Kidney (tissue), 14 donors: ENCODE measurements around the gene ERO1B. TPM values are rescaled to one million over a fixed set of nuclear protein-coding genes. Genes with fewer than 3 reads are reported as not detected.

Experiments
- DNase-seq, 5 donors: peaks; one replicate each; pipeline ENCODE4 v3.0.0-alpha.2; 2013 to 2020
- FAIRE-seq: peaks from 2 replicates; lab custom pipeline; 2012; peaks lifted over from hg19 to GRCh38; lab: Jason Lieb, UNC
- H3K27ac ChIP-seq, 2 donors: one replicate each; pipeline ENCODE4 v1.7.0; 2013; ENCODE audit warnings: low read depth in 2 of 2, low read length in 2 of 2, inconsistent platforms in 1 of 2
- H3K27me3 ChIP-seq: one replicate; pipeline ENCODE4 v1.7.1; 2013; ENCODE audit warnings: low read length, inconsistent platforms; ENCODE audit not compliant: control insufficient read depth, insufficient read depth
- H3K36me3 ChIP-seq, 3 donors: one replicate each; pipeline versions ENCODE4 v1.7.0 to v1.7.1; 2013; ENCODE audit warnings: low read length in 3 of 3, control low read depth in 1 of 3, inconsistent platforms in 1 of 3; ENCODE audit not compliant: insufficient read depth in 3 of 3, control insufficient read depth in 2 of 3
- H3K4me1 ChIP-seq, 3 donors: one replicate each; pipeline versions ENCODE4 v1.7.0 to v1.7.1; 2013; ENCODE audit warnings: low read length in 3 of 3, inconsistent platforms in 1 of 3, low read depth in 1 of 3; ENCODE audit not compliant: control insufficient read depth in 2 of 3, insufficient read depth in 2 of 3
- H3K4me3 ChIP-seq, 3 donors: one replicate each; pipeline versions ENCODE4 v1.7.0 to v1.8.1; 2013; ENCODE audit warnings: low read length in 3 of 3, control low read depth in 1 of 3, inconsistent platforms in 1 of 3
- H3K9ac ChIP-seq, 3 donors: one replicate each; pipeline versions ENCODE4 v1.7.0 to v1.7.1; 2013; ENCODE audit warnings: low read length in 3 of 3, control low read depth in 1 of 3, inconsistent platforms in 1 of 3
- H3K9me3 ChIP-seq, 3 donors: one replicate each; pipeline versions ENCODE4 v1.7.0 to v1.7.1; 2013; ENCODE audit warnings: low read length in 3 of 3, control low read depth in 1 of 3, inconsistent platforms in 1 of 3; ENCODE audit not compliant: control insufficient read depth in 2 of 3, insufficient read depth in 1 of 3
- intact Hi-C: fragments of 100-400 bp; cut with DNase I; formaldehyde crosslinking; loops from one replicate; pipeline ENCODE4 v1.11.1; 2022
- polyA plus RNA-seq: library from polyadenylated mRNA; stranded (reverse); fragments of 350-450 nt; fragmentation: Illumina TruSeq; extraction: RNeasy Lipid Tissue Mini Kit (QIAGEN cat#74804); gene quantifications from one replicate; pipeline ENCODE4 v1.2.3, GENCODE V29; 2014; ENCODE audit warnings: low read depth, low replicate concordance; ENCODE audit not compliant: insufficient read depth
- total RNA-seq: library from RNA; stranded (reverse); fragmentation: NEBNext Ultra II Directional; extraction: Animal tissue kit (Norgen Biotek cat#: 25700); gene quantifications from one replicate; pipeline ENCODE4 v1.2.1, GENCODE V29; 2021
- TF ChIP-seq, protein P1 (sequence below): IDR thresholded peaks from 3 replicates; pipeline ENCODE4 v1.5.1; 2012; ENCODE audit warnings: mild to moderate bottlenecking, moderate library complexity, borderline replicate concordance; ENCODE audit not compliant: insufficient read depth; ENCODE audit errors: extremely low read depth
- donor health status: control.
- donor health status: control.
- donor health status: control.
- donor health status: control.
- donor health status: control.
- donor health status: DM: yes; HTN: yes; CAD: no.
- donor health status: Normal renal cell carcinoma (clear cell type).

The ERO1B gene
- total and polyA plus RNA-seq, 2 donors from 2014 or later, result 5.7 to 9.9 TPM

GRCh38 chr1:236172041-236172579, 109.6 kb downstream of the ERO1B start:
- Histone ChIP-seq H3K36me3 (no peaks in the 10 kb centered on the region), H3K4me1 (peaks cover 0 to 13% (median 7%) of the 10 kb centered on the region in 3 donors), H3K9me3 (no peaks in the 10 kb centered on the region), H3K9ac (no peak overlapping the region), H3K4me3 (no peak overlapping the region), H3K27ac (no peak overlapping the region), H3K27me3 (no peaks in the 10 kb centered on the region)
- intact Hi-C loops, result no loop called here
- TF ChIP-seq, protein P1, sequence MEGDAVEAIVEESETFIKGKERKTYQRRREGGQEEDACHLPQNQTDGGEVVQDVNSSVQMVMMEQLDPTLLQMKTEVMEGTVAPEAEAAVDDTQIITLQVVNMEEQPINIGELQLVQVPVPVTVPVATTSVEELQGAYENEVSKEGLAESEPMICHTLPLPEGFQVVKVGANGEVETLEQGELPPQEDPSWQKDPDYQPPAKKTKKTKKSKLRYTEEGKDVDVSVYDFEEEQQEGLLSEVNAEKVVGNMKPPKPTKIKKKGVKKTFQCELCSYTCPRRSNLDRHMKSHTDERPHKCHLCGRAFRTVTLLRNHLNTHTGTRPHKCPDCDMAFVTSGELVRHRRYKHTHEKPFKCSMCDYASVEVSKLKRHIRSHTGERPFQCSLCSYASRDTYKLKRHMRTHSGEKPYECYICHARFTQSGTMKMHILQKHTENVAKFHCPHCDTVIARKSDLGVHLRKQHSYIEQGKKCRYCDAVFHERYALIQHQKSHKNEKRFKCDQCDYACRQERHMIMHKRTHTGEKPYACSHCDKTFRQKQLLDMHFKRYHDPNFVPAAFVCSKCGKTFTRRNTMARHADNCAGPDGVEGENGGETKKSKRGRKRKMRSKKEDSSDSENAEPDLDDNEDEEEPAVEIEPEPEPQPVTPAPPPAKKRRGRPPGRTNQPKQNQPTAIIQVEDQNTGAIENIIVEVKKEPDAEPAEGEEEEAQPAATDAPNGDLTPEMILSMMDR, result no peak
- FAIRE-seq (no peak), DNase-seq (no peak)

- H3K4me1 ChIP-seq, result peaks cover 0 to 8% (median 5%) of the 10 kb centered on the region in 3 donors
- no peak overlapping the region for H3K4me3 ChIP-seq
- H3K27ac ChIP-seq, result peak overlapping the region in 1 of 2 donors; percentile 60
- H3K27me3 ChIP-seq, result no peaks in the 10 kb centered on the region
- no peak for FAIRE-seq
- intact Hi-C loops, result no loop called here
- TF ChIP-seq, protein P1, result peak; percentile 32
- peak in 2 of 5 donors; percentile 18 to 88 for DNase-seq
- no peaks in the 10 kb centered on the region for H3K36me3 ChIP-seq
- no peaks in the 10 kb centered on the region for H3K9me3 ChIP-seq
- H3K9ac ChIP-seq, result no peak overlapping the region
Measured at GRCh38 chr1:236168716-236169429, 112.9 kb downstream of the ERO1B start.

- no peak overlapping the region for H3K9ac ChIP-seq
- H3K4me1 ChIP-seq, result peaks cover 0 to 11% (median 8%) of the 10 kb centered on the region in 3 donors
- intact Hi-C loops, result no loop called here
- no peaks in the 10 kb centered on the region for H3K27me3 ChIP-seq
- TF ChIP-seq, protein P1, result no peak
- no peaks in the 10 kb centered on the region for H3K36me3 ChIP-seq
- no peaks in the 10 kb centered on the region for H3K9me3 ChIP-seq
- H3K27ac ChIP-seq, result no peak overlapping the region
- FAIRE-seq, result no peak
- H3K4me3 ChIP-seq, result no peak overlapping the region
- DNase-seq, result no peak
Measured at GRCh38 chr1:236167578-236167977, 114.2 kb downstream of the ERO1B start.
